Caki2 (cell line): ENCODE data around the gene SKA1. TPM values are rescaled to one million over a fixed set of nuclear protein-coding genes. Genes with fewer than 3 reads are reported as not detected.
"Not testable (repeated sequence)": the region's sequence is repeated elsewhere in the genome, so short reads cannot be mapped to it uniquely, and the experiment has no call there.

ENCODE experiments used
- DNase-seq: peaks from one replicate; pipeline ENCODE4 v3.0.0-alpha.2; 2015; ENCODE audit warnings: low read depth
- in situ Hi-C: cut with HindIII; loops from 2 replicates; pipeline ENCODE4 v1.10.0; 2016; ENCODE audit warnings: low sequenced_read_pairs, low pct_unique_long_range_greater_than_20kb, mixed read lengths
- total RNA-seq: library from RNA; depleted of rRNA; stranded (reverse); fragments of >200 nt; shearing (Covaris generic); gene quantifications from 2 replicates; pipeline ENCODE4 v1.2.3, GENCODE V29; 2014; ENCODE audit warnings: low replicate concordance

The SKA1 gene
- total RNA-seq, 1 experiment from 2014 or later, result 13.3 TPM

- no peak for DNase-seq
- in situ Hi-C loops, result no loop called here
Observed at GRCh38 chr18:50377061-50377798, 2.4 kb downstream of the SKA1 start.

GRCh38 chr18:50388988-50389387 lies 14.1 kb downstream of the SKA1 start:
- DNase-seq, result no peak
- in situ Hi-C loops, result no loop called here

GRCh38 chr18:50393802-50394201 lies 19.0 kb downstream of the SKA1 start:
- in situ Hi-C loops, result no loop called here
- DNase-seq, result no peak

- in situ Hi-C loops, result no loop called here
- DNase-seq, result no peak
Observed at GRCh38 chr18:50395093-50395492, 20.2 kb downstream of the SKA1 start.

GRCh38 chr18:50396005-50396660 lies 21.3 kb downstream of the SKA1 start:
- in situ Hi-C loops, result no loop called here

GRCh38 chr18:50397023-50397422 lies 22.2 kb downstream of the SKA1 start:
- in situ Hi-C loops, result no loop called here
- no peak for DNase-seq

More at GRCh38 chr18:50396005-50396660, 21.3 kb downstream of the SKA1 start:
- no peak for DNase-seq

- in situ Hi-C loops, result no loop called here
- DNase-seq, result no peak
Observed at GRCh38 chr18:50398099-50398498, 23.3 kb downstream of the SKA1 start.

GRCh38 chr18:50398947-50399346 lies 24.1 kb downstream of the SKA1 start:
- in situ Hi-C loops, result no loop called here

GRCh38 chr18:50399582-50399981 lies 24.7 kb downstream of the SKA1 start:
- in situ Hi-C loops, result no loop called here
- no peak for DNase-seq

More at GRCh38 chr18:50398947-50399346, 24.1 kb downstream of the SKA1 start:
- no peak for DNase-seq

- in situ Hi-C loops, DNase-seq: not testable (repeated sequence)
Observed at GRCh38 chr18:50400438-50400837, 25.6 kb downstream of the SKA1 start.

- DNase-seq, result no peak
- in situ Hi-C loops, result no loop called here
Observed at GRCh38 chr18:50401295-50401694, 26.4 kb downstream of the SKA1 start.

- in situ Hi-C loops, result no loop called here
- no peak for DNase-seq
Observed at GRCh38 chr18:50401888-50402287, 27.0 kb downstream of the SKA1 start.

- in situ Hi-C loops, DNase-seq: not testable (repeated sequence)
Observed at GRCh38 chr18:50404752-50405581, 30.1 kb downstream of the SKA1 start.

- DNase-seq, result no peak
- in situ Hi-C loops, result no loop called here
Observed at GRCh38 chr18:50405582-50406271, 30.9 kb downstream of the SKA1 start.

GRCh38 chr18:50409236-50409635 lies 34.4 kb downstream of the SKA1 start:
- DNase-seq, result no peak
- in situ Hi-C loops, result no loop called here

- DNase-seq, result no peak
Observed at GRCh38 chr18:50410008-50410407, 35.2 kb downstream of the SKA1 start.

GRCh38 chr18:50410894-50411293 lies 36.0 kb downstream of the SKA1 start:
- DNase-seq, result no peak
- in situ Hi-C loops, result no loop called here

More at GRCh38 chr18:50410008-50410407, 35.2 kb downstream of the SKA1 start:
- in situ Hi-C loops, result no loop called here

GRCh38 chr18:50416832-50417231 lies 42.0 kb downstream of the SKA1 start:
- DNase-seq, in situ Hi-C loops: not testable (repeated sequence)
